SK-N-SH treated with all-trans-retinoic acid at 6 μM for 48 hours (cell line): Measurements from ENCODE around the gene ETNK2.

Experiments used
- ATAC-seq: fragments of 200-7000 bp; cut with Tn5 transposase; 3 replicates; pipeline ENCODE4 v1.9.1; 2020; ENCODE audit warnings: mild to moderate bottlenecking, moderate library complexity
- ARNTL ChIP-seq: fragments of 450-650 bp; formaldehyde crosslinking; IDR thresholded peaks from 2 replicates; pipeline ENCODE4 v1.5.0; 2020; ENCODE audit warnings: low read depth, mild to moderate bottlenecking, moderate library complexity, borderline replicate concordance
- BACH2 ChIP-seq: fragments of 250-450 bp; sonication (Bioruptor Pico); IDR thresholded peaks from 2 replicates; pipeline ENCODE4 v1.9.0; 2021; ENCODE audit warnings: mild to moderate bottlenecking, borderline replicate concordance
- CREB5 ChIP-seq: fragments of 250-450 bp; sonication (Bioruptor Pico); IDR thresholded peaks from 2 replicates; pipeline ENCODE4 v1.5.1; 2020; ENCODE audit warnings: low read depth, mild to moderate bottlenecking, moderate library complexity
- CSDC2 ChIP-seq: fragments of 250-450 bp; sonication (Bioruptor Pico); IDR thresholded peaks from 2 replicates; pipeline ENCODE4 v1.5.0; 2020; ENCODE audit warnings: mild to moderate bottlenecking, moderate library complexity
- CSRNP3 ChIP-seq: fragments of 250-450 bp; sonication (Bioruptor Pico); IDR thresholded peaks from 2 replicates; pipeline ENCODE4 v1.5.1; 2021; ENCODE audit warnings: mild to moderate bottlenecking, moderate library complexity
- ESRRG ChIP-seq: fragments of 250-450 bp; sonication (Bioruptor Pico); IDR thresholded peaks from 2 replicates; pipeline ENCODE4 v1.6.1; 2021; ENCODE audit warnings: mild to moderate bottlenecking
- GLIS3 ChIP-seq: fragments of 250-450 bp; sonication (Bioruptor Pico); IDR thresholded peaks from 2 replicates; pipeline ENCODE4 v1.5.0; 2020; ENCODE audit warnings: mild to moderate bottlenecking, moderate library complexity
- ISL1 ChIP-seq: fragments of 250-450 bp; sonication (Bioruptor Pico); IDR thresholded peaks from 2 replicates; pipeline ENCODE4 v2.1.2; 2022; ENCODE audit warnings: mild to moderate bottlenecking, moderate library complexity
- OSR1 ChIP-seq: fragments of 250-450 bp; sonication (Bioruptor Pico); IDR thresholded peaks from 2 replicates; pipeline ENCODE4 v1.8.0; 2022; ENCODE audit warnings: moderate library complexity, mild to moderate bottlenecking, inconsistent platforms
- POU6F1 ChIP-seq: fragments of 250-450 bp; sonication (Bioruptor Pico); IDR thresholded peaks from 2 replicates; pipeline ENCODE4 v1.8.0; 2021; ENCODE audit warnings: low read depth, mild to moderate bottlenecking, moderate library complexity, borderline replicate concordance
- PPARA ChIP-seq: fragments of 250-450 bp; sonication (Bioruptor Pico); IDR thresholded peaks from 2 replicates; pipeline ENCODE4 v1.5.0; 2020; ENCODE audit warnings: mild to moderate bottlenecking, borderline replicate concordance
- RARB ChIP-seq: fragments of 250-450 bp; sonication (Bioruptor Pico); IDR thresholded peaks from 2 replicates; pipeline ENCODE4 v1.8.0; 2021; ENCODE audit warnings: mild to moderate bottlenecking, moderate library complexity
- SNAI2 ChIP-seq: fragments of 250-450 bp; sonication (Bioruptor Pico); IDR thresholded peaks from 2 replicates; pipeline ENCODE4 v1.5.0; 2020; ENCODE audit warnings: mild to moderate bottlenecking, moderate library complexity
- TCF4 ChIP-seq: fragments of 250-450 bp; sonication (Bioruptor Pico); IDR thresholded peaks from 2 replicates; pipeline ENCODE4 v1.8.0; 2021; ENCODE audit warnings: mild to moderate bottlenecking, moderate library complexity, borderline replicate concordance
- TOX ChIP-seq: fragments of 250-450 bp; sonication (Bioruptor Pico); IDR thresholded peaks from 2 replicates; pipeline ENCODE4 v1.8.0; 2021; ENCODE audit warnings: mild to moderate bottlenecking, moderate library complexity, borderline replicate concordance
- TSHZ2 ChIP-seq: fragments of 250-450 bp; sonication (Bioruptor Pico); IDR thresholded peaks from 2 replicates; pipeline ENCODE4 v1.5.0; 2020; ENCODE audit warnings: mild to moderate bottlenecking, moderate library complexity
- ZC3H10 ChIP-seq: fragments of 250-450 bp; sonication (Bioruptor Pico); IDR thresholded peaks from 2 replicates; pipeline ENCODE4 v1.5.1; 2021; ENCODE audit warnings: mild to moderate bottlenecking, moderate library complexity
- ZFP3 ChIP-seq: fragments of 250-450 bp; sonication (Bioruptor Pico); IDR thresholded peaks from 2 replicates; pipeline ENCODE4 v1.5.0; 2020; ENCODE audit warnings: mild to moderate bottlenecking, moderate library complexity
- ZFP30 ChIP-seq: fragments of 450-650 bp; formaldehyde crosslinking; IDR thresholded peaks from 2 replicates; pipeline ENCODE4 v1.5.0; 2022; ENCODE audit warnings: mild to moderate bottlenecking, moderate library complexity
- ZNF565 ChIP-seq: fragments of 450-650 bp; formaldehyde crosslinking; conservative IDR thresholded peaks from 2 replicates; pipeline ENCODE4 v1.5.0; 2020; ENCODE audit warnings: low read depth, mild to moderate bottlenecking, moderate library complexity
- ZNF70 ChIP-seq: fragments of 450-650 bp; formaldehyde crosslinking; IDR thresholded peaks from 2 replicates; pipeline ENCODE4 v1.5.0; 2020; ENCODE audit warnings: mild to moderate bottlenecking, moderate library complexity
- ZNF8 ChIP-seq: fragments of 450-650 bp; formaldehyde crosslinking; IDR thresholded peaks from 2 replicates; pipeline ENCODE4 v1.5.0; 2020; ENCODE audit warnings: mild to moderate bottlenecking, moderate library complexity

The ETNK2 gene

GRCh38 chr1:204188959-204189639 is 37.3 kb upstream of the ETNK2 start:
- TF ChIP-seq OSR1 (CRISPR knock-in tag) (no peak), ESRRG (no peak), TSHZ2 (CRISPR knock-in tag) (no peak), ZFP30 (CRISPR knock-in tag) (no peak), TCF4 (CRISPR knock-in tag) (no peak), CREB5 (CRISPR knock-in tag) (no peak), ARNTL (no peak), CSDC2 (CRISPR knock-in tag) (no peak), CSRNP3 (CRISPR knock-in tag) (no peak), ZNF8 (CRISPR knock-in tag) (no peak), RARB (CRISPR knock-in tag) (no peak), SNAI2 (CRISPR knock-in tag) (no peak), ZFP3 (no peak), TOX (CRISPR knock-in tag) (no peak), ZNF70 (CRISPR knock-in tag) (no peak)
- ATAC-seq = no peak

GRCh38 chr1:204186597-204186996 is 34.8 kb upstream of the ETNK2 start:
- ATAC-seq = no peak
- TF ChIP-seq ZNF8 (CRISPR knock-in tag) = no peak
- no peak for TF ChIP-seq ZFP30 (CRISPR knock-in tag)
- TF ChIP-seq OSR1 (CRISPR knock-in tag) = no peak
- no peak for TF ChIP-seq PPARA (CRISPR knock-in tag)
- no peak for TF ChIP-seq ZC3H10 (CRISPR knock-in tag)
- TF ChIP-seq SNAI2 (CRISPR knock-in tag) = no peak
- no peak for TF ChIP-seq ZFP3
- no peak for TF ChIP-seq CSDC2 (CRISPR knock-in tag)
- no peak for TF ChIP-seq ESRRG
- no peak for TF ChIP-seq ZNF565
- no peak for TF ChIP-seq CREB5 (CRISPR knock-in tag)
- no peak for TF ChIP-seq BACH2 (CRISPR knock-in tag)
- TF ChIP-seq ZNF70 (CRISPR knock-in tag) = no peak
- TF ChIP-seq ARNTL = no peak
- no peak for TF ChIP-seq TOX (CRISPR knock-in tag)
- no peak for TF ChIP-seq GLIS3
- no peak for TF ChIP-seq ISL1 (CRISPR knock-in tag)
- TF ChIP-seq CSRNP3 (CRISPR knock-in tag) = no peak
- no peak for TF ChIP-seq POU6F1 (CRISPR knock-in tag)
- no peak for TF ChIP-seq TSHZ2 (CRISPR knock-in tag)
